Natural killer cell (primary cell): ENCODE measurements around the gene KIF1A. TPM values are rescaled to one million over a fixed set of nuclear protein-coding genes. Genes with fewer than 3 reads are reported as not detected.
A peak's percentile ranks its signal among the peaks of the same experiment; 100 is the strongest.

ENCODE experiments used
- ATAC-seq, 3 donors: fragments of 150-1000 bp in 2 of 3; fragments of 200-7000 bp in 1 of 3; cut with Tn5 transposase; 1 replicate in 1 of 3; 2 replicates in 2 of 3; pipeline ENCODE4 v1.10.0; 2021; ENCODE audit warnings: mild to moderate bottlenecking in 2 of 3, moderate library complexity in 2 of 3
- DNase-seq, 2 donors: peaks; one replicate each; pipeline versions ENCODE4 v3.0.0 to v3.0.0-alpha.2; 2013 to 2021; ENCODE audit warnings: mixed read lengths in 1 of 2
- H3K27ac ChIP-seq: one replicate; pipeline ENCODE4 v1.5.1; 2013; ENCODE audit warnings: mild to moderate bottlenecking, low read length
- H3K27me3 ChIP-seq: one replicate; pipeline ENCODE4 v1.6.1; 2013; ENCODE audit warnings: low read length; ENCODE audit not compliant: control insufficient read depth, insufficient read depth
- H3K36me3 ChIP-seq: one replicate; pipeline ENCODE4 v1.6.1; 2013; ENCODE audit warnings: low read length; ENCODE audit not compliant: control insufficient read depth, insufficient read depth
- H3K4me1 ChIP-seq: one replicate; pipeline ENCODE4 v1.6.1; 2013; ENCODE audit warnings: low read length; ENCODE audit not compliant: control insufficient read depth, insufficient read depth
- H3K4me3 ChIP-seq: one replicate; pipeline ENCODE4 v1.5.1; 2013; ENCODE audit warnings: low read length
- H3K9me3 ChIP-seq: one replicate; pipeline ENCODE4 v1.6.1; 2013; ENCODE audit warnings: low read length; ENCODE audit not compliant: control insufficient read depth, insufficient read depth
- H3K27ac Mint-ChIP-seq, 2 donors: one replicate each; pipeline ENCODE4 v1.8.0; 2022; ENCODE audit warnings: mild to moderate bottlenecking in 2 of 2, mixed read lengths in 2 of 2, moderate library complexity in 1 of 2
- H3K27me3 Mint-ChIP-seq, 2 donors: one replicate each; pipeline ENCODE4 v1.8.0; 2022; ENCODE audit warnings: low read depth in 2 of 2, mixed read lengths in 2 of 2
- H3K36me3 Mint-ChIP-seq: one replicate; pipeline ENCODE4 v1.8.0; 2022; ENCODE audit warnings: mixed read lengths
- H3K4me1 Mint-ChIP-seq, 2 donors: one replicate each; pipeline ENCODE4 v1.8.0; 2022; ENCODE audit warnings: mixed read lengths in 2 of 2
- H3K4me3 Mint-ChIP-seq: one replicate; pipeline ENCODE4 v1.8.0; 2022; ENCODE audit warnings: mild to moderate bottlenecking, moderate library complexity, mixed read lengths
- H3K9me3 Mint-ChIP-seq, 2 donors: one replicate each; pipeline ENCODE4 v1.8.0; 2022; ENCODE audit warnings: mixed read lengths in 2 of 2
- CTCF ChIP-seq: fragments of 200-600 bp; IDR thresholded peaks from one replicate; pipeline ENCODE4 v1.8.0; 2022; ENCODE audit warnings: antibody characterized with exemption
- WGBS: methylation state at CpG from one replicate; pipeline ENCODE4 v1.1.7; 2013; ENCODE audit warnings: missing lambda C conversion rate; ENCODE audit not compliant: insufficient coverage; 5-methylcytosine and 5-hydroxymethylcytosine counted together
- intact Hi-C: fragments of 100-400 bp; cut with micrococcal nuclease; formaldehyde crosslinking; loops from one replicate; pipeline ENCODE4 v1.14.2; 2022
- total RNA-seq, 4 donors: library from RNA; stranded (reverse); fragments of 120-200 nt in 1 of 4; gene quantifications; one replicate each; pipeline versions ENCODE4 v1.2.3 to v1.2.4, GENCODE V29; 2013 to 2022

The KIF1A gene
- total RNA-seq, 3 donors from 2014 or later (not counting 1 experiment from before 2014, with no cell fraction given) = 0.09 TPM; not detected in 2

- 92% methylated on average over 7 of the region's 11 CpGs for WGBS
- H3K36me3 ChIP-seq = no peaks in the 10 kb centered on the region
- no peak overlapping the region for H3K4me3 ChIP-seq
- H3K27ac Mint-ChIP-seq = no peak overlapping the region
- DNase-seq (no peak), ATAC-seq (no peak)
- no peaks in the 10 kb centered on the region for H3K27me3 ChIP-seq
- no peaks in the 10 kb centered on the region for H3K27me3 Mint-ChIP-seq
- no peak overlapping the region for H3K4me3 Mint-ChIP-seq
- no peak overlapping the region for H3K27ac ChIP-seq
- peaks cover 11 to 17% of the 10 kb centered on the region in 2 donors for H3K4me1 Mint-ChIP-seq
- no peaks in the 10 kb centered on the region for H3K9me3 ChIP-seq
- H3K36me3 Mint-ChIP-seq = no peaks in the 10 kb centered on the region
- intact Hi-C loops = loop anchor here (5.0 kb wide), 1 partner anchor 68 kb away; no protein-coding TSS in a partner anchor
- TF ChIP-seq CTCF = no peak
- H3K9me3 Mint-ChIP-seq = no peaks in the 10 kb centered on the region
- peaks cover 20% of the 10 kb centered on the region for H3K4me1 ChIP-seq
Observed at GRCh38 chr2:240689975-240690374, 130.0 kb downstream of the KIF1A start.

- H3K4me1 ChIP-seq = peaks cover 25% of the 10 kb centered on the region
- H3K4me3 Mint-ChIP-seq = no peak overlapping the region
- H3K27me3 Mint-ChIP-seq = no peaks in the 10 kb centered on the region
- 92% methylated on average over 9 of the region's 9 CpGs for WGBS
- no peak overlapping the region for H3K4me3 ChIP-seq
- no peaks in the 10 kb centered on the region for H3K9me3 ChIP-seq
- peaks cover 11 to 21% of the 10 kb centered on the region in 2 donors for H3K4me1 Mint-ChIP-seq
- no peaks in the 10 kb centered on the region for H3K27me3 ChIP-seq
- intact Hi-C loops = loop anchor here (5.0 kb wide), 1 partner anchor 66 kb away; no protein-coding TSS in a partner anchor
- DNase-seq (peak in 1 of 2 donors; percentile 3), ATAC-seq (no peak)
- TF ChIP-seq CTCF = no peak
- no peaks in the 10 kb centered on the region for H3K36me3 ChIP-seq
- no peaks in the 10 kb centered on the region for H3K9me3 Mint-ChIP-seq
- H3K27ac ChIP-seq = no peak overlapping the region
- H3K36me3 Mint-ChIP-seq = no peaks in the 10 kb centered on the region
- no peak overlapping the region for H3K27ac Mint-ChIP-seq
Observed at GRCh38 chr2:240688553-240688919, 131.5 kb downstream of the KIF1A start.

- H3K36me3 Mint-ChIP-seq = no peaks in the 10 kb centered on the region
- ATAC-seq = no peak
- DNase-seq = peak in 1 of 2 donors; percentile 1
- no peak for TF ChIP-seq CTCF
- Histone ChIP-seq H3K4me1 (peaks cover 25% of the 10 kb centered on the region), H3K27ac (no peak overlapping the region), H3K27me3 (no peaks in the 10 kb centered on the region), H3K36me3 (no peaks in the 10 kb centered on the region), H3K4me3 (no peak overlapping the region), H3K9me3 (no peaks in the 10 kb centered on the region)
- no peaks in the 10 kb centered on the region for H3K27me3 Mint-ChIP-seq
- H3K4me3 Mint-ChIP-seq = no peak overlapping the region
- H3K27ac Mint-ChIP-seq = no peak overlapping the region
- peaks cover 11 to 21% of the 10 kb centered on the region in 2 donors for H3K4me1 Mint-ChIP-seq
- no peaks in the 10 kb centered on the region for H3K9me3 Mint-ChIP-seq
- intact Hi-C loops = loop anchor here (5.0 kb wide), 1 partner anchor 66 kb away; no protein-coding TSS in a partner anchor
- WGBS = 92% methylated on average over 14 of the region's 14 CpGs
Observed at GRCh38 chr2:240687741-240688552, 132.1 kb downstream of the KIF1A start.
